Measurements from ENCODE around the gene TMPRSS7.

TMPRSS7 gene

DNA sequence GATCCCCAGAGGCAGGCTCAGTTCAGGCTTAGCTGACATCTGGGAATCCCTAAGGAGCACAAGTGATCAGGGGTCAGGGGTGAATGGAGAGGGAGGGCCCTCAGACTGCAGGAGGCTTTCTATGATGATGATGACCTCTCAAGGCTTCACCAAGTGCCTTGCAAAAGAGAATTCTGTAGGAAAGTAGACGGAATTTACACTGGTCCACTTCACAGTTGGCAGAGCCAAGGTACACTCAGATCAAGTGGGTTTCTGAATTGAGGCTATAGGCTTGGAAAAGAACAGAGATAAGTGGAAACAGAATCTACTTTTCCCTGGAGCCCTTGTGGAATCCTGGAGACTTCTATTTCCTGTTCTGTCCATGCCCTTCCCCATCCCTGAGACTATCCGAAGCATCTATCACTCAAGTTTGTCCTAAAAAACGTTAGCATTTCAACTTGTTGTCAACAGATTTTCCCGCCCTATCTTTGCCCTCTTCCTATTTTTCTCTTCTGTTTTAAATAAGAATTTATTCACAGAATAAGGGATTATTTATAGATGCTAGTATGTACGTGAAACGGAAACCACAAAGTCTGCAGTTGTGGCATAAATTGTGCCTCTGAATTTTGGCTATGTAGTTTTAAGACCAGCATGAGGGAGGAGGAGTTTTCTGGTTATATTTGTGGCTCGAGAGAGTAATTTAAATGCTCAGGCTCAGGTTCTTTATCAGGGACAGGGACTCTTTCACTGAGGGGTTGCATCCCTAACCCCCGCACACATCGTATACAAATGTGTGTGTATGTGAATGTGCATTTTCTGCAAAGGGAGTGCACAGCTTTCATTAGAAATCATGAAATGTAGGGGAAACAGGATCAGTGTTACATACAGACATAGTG lies 85.7 kb downstream of the TMPRSS7 start:
- no peak overlapping the region for H2BK12ac ChIP-seq (ENCODE audit: low read length)
- no peaks in the 10 kb centered on the region for H3K9me3 ChIP-seq (replicated peaks in 1 of 2; ENCODE audit: control insufficient read depth in 2 of 2, insufficient read depth in 1 of 2, low read depth in 1 of 2, low read length in 2 of 2)
- H3K36me3 ChIP-seq (replicated peaks in 1 of 2; ENCODE audit: control insufficient read depth in 2 of 2, insufficient read depth in 2 of 2, low read length in 2 of 2): no peaks in the 10 kb centered on the region
- H2BK5ac ChIP-seq (ENCODE audit: low read length): no peak overlapping the region
- H3K9ac ChIP-seq (ENCODE audit: low read depth, low read length, poor library complexity): no peak overlapping the region
- no peak overlapping the region for H3K4me3 ChIP-seq (ENCODE audit: low read length in 2 of 2)
- H2AK5ac ChIP-seq (ENCODE audit: low read depth, low read length): no peak overlapping the region
- H3K4ac ChIP-seq (ENCODE audit: low read length): no peak overlapping the region
- H3K4me1 ChIP-seq (ENCODE audit: control insufficient read depth in 2 of 2, insufficient read depth in 1 of 2, low read depth in 1 of 2, low read length in 2 of 2): peaks cover 0 to 7% of the 10 kb centered on the region in 2 donors
- no peak overlapping the region for H2BK120ac ChIP-seq (ENCODE audit: low read depth, low read length)
- no peak for DNase-seq (ENCODE audit: low spot score)
- H3K14ac ChIP-seq (ENCODE audit: low read length): no peak overlapping the region
- no peak overlapping the region for H4K91ac ChIP-seq (ENCODE audit: low read depth, low read length, poor library complexity)
- no peak overlapping the region for H3K18ac ChIP-seq (ENCODE audit: low read length)
- no peaks in the 10 kb centered on the region for H3K79me1 ChIP-seq (ENCODE audit: low read depth, low read length)
- no peak overlapping the region for H3K4me2 ChIP-seq (ENCODE audit: insufficient read depth, low read length, poor library complexity, severe bottlenecking)
- H4K8ac ChIP-seq (ENCODE audit: low read depth, low read length): no peak overlapping the region
- no peak overlapping the region for H2AFZ ChIP-seq (ENCODE audit: low read length)
- H3K27ac ChIP-seq (replicated peaks; ENCODE audit: low read length): no peak overlapping the region
- H3K27me3 ChIP-seq (ENCODE audit: control insufficient read depth in 3 of 3, insufficient read depth in 3 of 3, low read depth in 1 of 3, low read length in 3 of 3): no peaks in the 10 kb centered on the region
- WGBS, 2 donors (ENCODE audit: extremely low coverage in 2 of 2, insufficient read length in 2 of 2, insufficient replicate concordance in 1 of 2): no CpG with 5 or more reads among the region's 9 CpGs
- H3K23ac ChIP-seq (ENCODE audit: low read depth, low read length, poor library complexity): no peak overlapping the region
- no peak overlapping the region for H2BK15ac ChIP-seq (ENCODE audit: low read length)

DNA sequence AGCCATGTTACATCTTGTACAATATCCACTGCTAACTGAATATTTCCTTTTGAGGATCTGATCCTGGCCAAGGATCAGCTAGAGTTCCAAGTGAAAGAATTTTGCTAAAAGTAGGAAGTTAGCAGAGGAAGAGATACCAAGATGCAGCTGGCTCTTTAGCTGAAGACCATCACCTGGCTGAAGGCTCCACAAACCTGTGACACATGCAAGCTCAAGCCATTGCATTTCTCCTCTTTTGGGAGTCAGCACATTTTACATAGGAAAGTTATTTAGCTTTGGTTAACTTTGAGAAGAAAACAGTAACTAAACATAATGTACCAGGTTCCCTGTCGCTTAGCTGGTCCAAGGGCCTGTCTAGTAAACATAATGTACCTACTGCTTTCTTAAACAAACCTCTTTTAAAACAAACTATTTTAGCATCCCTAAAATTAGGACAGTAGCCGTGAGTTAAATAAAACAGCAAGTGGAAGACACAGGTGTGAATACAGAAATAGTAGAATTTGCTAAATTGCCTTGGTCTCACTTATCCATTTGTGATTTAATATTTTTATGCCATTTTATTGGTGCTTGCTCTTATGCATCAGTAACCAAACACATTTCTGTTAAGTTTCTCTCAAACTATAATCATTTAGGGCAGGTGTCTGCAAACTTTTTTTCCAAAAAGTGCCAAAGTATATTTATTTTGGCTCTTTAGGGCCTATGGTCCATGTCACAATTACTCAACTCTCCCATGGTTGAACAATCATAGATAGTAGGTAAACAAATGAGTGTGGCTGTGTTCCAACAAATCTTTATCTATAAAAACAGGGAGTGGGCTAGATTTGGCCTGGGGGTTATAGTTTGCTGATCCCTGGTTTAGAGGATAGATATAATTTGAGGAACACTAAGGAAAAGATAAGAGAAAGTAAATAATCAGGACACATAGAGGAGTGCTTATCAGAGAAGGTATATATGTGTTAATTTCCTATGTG lies 87.3 kb downstream of the TMPRSS7 start:
- peaks cover 5 to 16% of the 10 kb centered on the region in 2 donors for H3K4me1 ChIP-seq (ENCODE audit: control insufficient read depth in 2 of 2, insufficient read depth in 1 of 2, low read depth in 1 of 2, low read length in 2 of 2)
- no peak overlapping the region for H4K8ac ChIP-seq (ENCODE audit: low read depth, low read length)
- no peak overlapping the region for H4K91ac ChIP-seq (ENCODE audit: low read depth, low read length, poor library complexity)
- H3K14ac ChIP-seq (ENCODE audit: low read length): no peak overlapping the region
- no peak overlapping the region for H2AFZ ChIP-seq (ENCODE audit: low read length)
- H3K36me3 ChIP-seq (replicated peaks in 1 of 2; ENCODE audit: control insufficient read depth in 2 of 2, insufficient read depth in 2 of 2, low read length in 2 of 2): no peaks in the 10 kb centered on the region
- no peak overlapping the region for H2BK5ac ChIP-seq (ENCODE audit: low read length)
- no peak overlapping the region for H2BK12ac ChIP-seq (ENCODE audit: low read length)
- no peaks in the 10 kb centered on the region for H3K27me3 ChIP-seq (ENCODE audit: control insufficient read depth in 3 of 3, insufficient read depth in 3 of 3, low read depth in 1 of 3, low read length in 3 of 3)
- no peak overlapping the region for H2BK15ac ChIP-seq (ENCODE audit: low read length)
- no peak for DNase-seq (ENCODE audit: low spot score)
- no peak overlapping the region for H3K18ac ChIP-seq (ENCODE audit: low read length)
- no peak overlapping the region for H2AK5ac ChIP-seq (ENCODE audit: low read depth, low read length)
- no peak overlapping the region for H2BK120ac ChIP-seq (ENCODE audit: low read depth, low read length)
- no peaks in the 10 kb centered on the region for H3K9me3 ChIP-seq (replicated peaks in 1 of 2; ENCODE audit: control insufficient read depth in 2 of 2, insufficient read depth in 1 of 2, low read depth in 1 of 2, low read length in 2 of 2)
- no peak overlapping the region for H3K4me3 ChIP-seq (ENCODE audit: low read length in 2 of 2)
- no peak overlapping the region for H3K4me2 ChIP-seq (ENCODE audit: insufficient read depth, low read length, poor library complexity, severe bottlenecking)
- H3K79me1 ChIP-seq (ENCODE audit: low read depth, low read length): no peaks in the 10 kb centered on the region
- no peak overlapping the region for H3K23ac ChIP-seq (ENCODE audit: low read depth, low read length, poor library complexity)
- H3K27ac ChIP-seq (replicated peaks; ENCODE audit: low read length): no peak overlapping the region
- WGBS, 2 donors (ENCODE audit: extremely low coverage in 2 of 2, insufficient read length in 2 of 2, insufficient replicate concordance in 1 of 2): no CpG with 5 or more reads among the region's 2 CpGs
- H3K4ac ChIP-seq (ENCODE audit: low read length): no peak overlapping the region
- no peak overlapping the region for H3K9ac ChIP-seq (ENCODE audit: low read depth, low read length, poor library complexity)

DNA sequence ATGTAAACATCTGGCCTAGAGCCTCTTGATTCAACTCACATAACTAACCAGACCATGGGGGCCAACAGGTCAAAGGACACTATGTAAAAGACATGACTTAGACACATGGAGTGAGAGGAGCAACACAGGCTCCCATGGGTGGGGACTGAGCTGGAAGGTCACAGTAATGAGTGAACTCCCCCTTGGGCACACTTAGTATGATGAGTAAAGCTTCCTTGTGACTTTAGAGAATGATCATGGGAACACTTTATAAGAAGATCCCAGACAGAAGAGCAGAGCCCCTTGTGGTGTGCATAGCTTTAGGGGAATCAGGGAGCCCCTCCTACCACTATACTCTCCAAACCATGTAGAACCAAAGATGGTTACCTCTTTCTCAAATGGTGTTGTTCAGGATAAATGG lies 88.3 kb downstream of the TMPRSS7 start:
- H3K4me1 ChIP-seq (ENCODE audit: control insufficient read depth in 2 of 2, insufficient read depth in 1 of 2, low read depth in 1 of 2, low read length in 2 of 2): peaks cover 5 to 16% of the 10 kb centered on the region in 2 donors

DNA sequence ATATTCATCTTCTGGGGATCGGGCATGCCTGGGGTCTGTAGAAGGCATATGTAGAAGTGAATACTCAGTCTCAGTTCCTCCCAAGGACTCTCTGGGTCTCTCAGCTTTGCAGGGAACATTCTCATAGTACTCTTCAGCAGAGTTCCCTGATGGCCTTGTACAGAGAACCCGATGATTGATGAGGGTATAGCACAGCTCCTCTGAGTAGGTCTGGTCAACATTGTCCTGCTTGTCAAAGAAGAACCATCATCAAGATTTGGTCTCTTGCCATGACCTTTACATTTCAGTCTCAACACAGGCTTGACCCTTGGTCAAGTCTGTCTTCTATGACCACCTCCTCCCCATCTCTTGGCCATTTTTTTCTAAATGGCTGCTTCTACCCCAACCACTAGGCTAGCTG lies 89.0 kb downstream of the TMPRSS7 start:
- Histone ChIP-seq H3K4me2 (ENCODE audit: insufficient read depth, low read length, poor library complexity, severe bottlenecking) (no peak overlapping the region), H2BK5ac (ENCODE audit: low read length) (no peak overlapping the region), H3K4ac (ENCODE audit: low read length) (no peak overlapping the region), H3K36me3 (replicated peaks in 1 of 2; ENCODE audit: control insufficient read depth in 2 of 2, insufficient read depth in 2 of 2, low read length in 2 of 2) (no peaks in the 10 kb centered on the region), H2BK120ac (ENCODE audit: low read depth, low read length) (no peak overlapping the region), H2BK12ac (ENCODE audit: low read length) (no peak overlapping the region), H3K9me3 (replicated peaks in 1 of 2; ENCODE audit: control insufficient read depth in 2 of 2, insufficient read depth in 1 of 2, low read depth in 1 of 2, low read length in 2 of 2) (no peaks in the 10 kb centered on the region), H3K23ac (ENCODE audit: low read depth, low read length, poor library complexity) (no peak overlapping the region), H2AFZ (ENCODE audit: low read length) (no peak overlapping the region), H4K91ac (ENCODE audit: low read depth, low read length, poor library complexity) (no peak overlapping the region), H3K18ac (ENCODE audit: low read length) (no peak overlapping the region), H3K4me3 (ENCODE audit: low read length in 2 of 2) (no peak overlapping the region), H3K27me3 (ENCODE audit: control insufficient read depth in 3 of 3, insufficient read depth in 3 of 3, low read depth in 1 of 3, low read length in 3 of 3) (no peaks in the 10 kb centered on the region), H3K27ac (replicated peaks; ENCODE audit: low read length) (no peak overlapping the region), H3K79me1 (ENCODE audit: low read depth, low read length) (no peaks in the 10 kb centered on the region), H2AK5ac (ENCODE audit: low read depth, low read length) (no peak overlapping the region), H2BK15ac (ENCODE audit: low read length) (no peak overlapping the region), H3K9ac (ENCODE audit: low read depth, low read length, poor library complexity) (no peak overlapping the region), H4K8ac (ENCODE audit: low read depth, low read length) (no peak overlapping the region), H3K14ac (ENCODE audit: low read length) (no peak overlapping the region), H3K4me1 (ENCODE audit: control insufficient read depth in 2 of 2, insufficient read depth in 1 of 2, low read depth in 1 of 2, low read length in 2 of 2) (peaks cover 5 to 16% of the 10 kb centered on the region in 2 donors)
- no peak for DNase-seq (ENCODE audit: low spot score)
- no CpG with 5 or more reads among the region's 2 CpGs for WGBS, 2 donors (ENCODE audit: extremely low coverage in 2 of 2, insufficient read length in 2 of 2, insufficient replicate concordance in 1 of 2)

More for the DNA sequence above, 88.3 kb downstream of the TMPRSS7 start:
- H2BK120ac ChIP-seq (ENCODE audit: low read depth, low read length): no peak overlapping the region
- no peaks in the 10 kb centered on the region for H3K79me1 ChIP-seq (ENCODE audit: low read depth, low read length)
- no peaks in the 10 kb centered on the region for H3K27me3 ChIP-seq (ENCODE audit: control insufficient read depth in 3 of 3, insufficient read depth in 3 of 3, low read depth in 1 of 3, low read length in 3 of 3)
- H4K91ac ChIP-seq (ENCODE audit: low read depth, low read length, poor library complexity): no peak overlapping the region
- no peak overlapping the region for H2AK5ac ChIP-seq (ENCODE audit: low read depth, low read length)
- H3K4me3 ChIP-seq (ENCODE audit: low read length in 2 of 2): no peak overlapping the region
- no peaks in the 10 kb centered on the region for H3K9me3 ChIP-seq (replicated peaks in 1 of 2; ENCODE audit: control insufficient read depth in 2 of 2, insufficient read depth in 1 of 2, low read depth in 1 of 2, low read length in 2 of 2)
- H2BK5ac ChIP-seq (ENCODE audit: low read length): no peak overlapping the region
- no peak overlapping the region for H2AFZ ChIP-seq (ENCODE audit: low read length)
- no peak overlapping the region for H3K27ac ChIP-seq (replicated peaks; ENCODE audit: low read length)
- no peak for DNase-seq (ENCODE audit: low spot score)
- H2BK12ac ChIP-seq (ENCODE audit: low read length): no peak overlapping the region
- H3K14ac ChIP-seq (ENCODE audit: low read length): no peak overlapping the region
- no peak overlapping the region for H3K23ac ChIP-seq (ENCODE audit: low read depth, low read length, poor library complexity)
- H3K9ac ChIP-seq (ENCODE audit: low read depth, low read length, poor library complexity): no peak overlapping the region
- H2BK15ac ChIP-seq (ENCODE audit: low read length): no peak overlapping the region
- H3K18ac ChIP-seq (ENCODE audit: low read length): no peak overlapping the region
- H4K8ac ChIP-seq (ENCODE audit: low read depth, low read length): no peak overlapping the region
- no peak overlapping the region for H3K4ac ChIP-seq (ENCODE audit: low read length)
- no peak overlapping the region for H3K4me2 ChIP-seq (ENCODE audit: insufficient read depth, low read length, poor library complexity, severe bottlenecking)
- no peaks in the 10 kb centered on the region for H3K36me3 ChIP-seq (replicated peaks in 1 of 2; ENCODE audit: control insufficient read depth in 2 of 2, insufficient read depth in 2 of 2, low read length in 2 of 2)

Measured in neuronal stem cell (in vitro differentiated cells).